Measurements from ENCODE around the gene PAX1.

The PAX1 gene

GRCh38 chr20:21701171-21701876 is 4.1 kb upstream of the PAX1 start:
- in situ Hi-C loops (cut with HindIII; ENCODE audit: low pct_ligation_motif_present, low pct_unique_long_range_greater_than_20kb, low sequenced_read_pairs): no loop called here
- DNase-seq: no peak

DNA sequence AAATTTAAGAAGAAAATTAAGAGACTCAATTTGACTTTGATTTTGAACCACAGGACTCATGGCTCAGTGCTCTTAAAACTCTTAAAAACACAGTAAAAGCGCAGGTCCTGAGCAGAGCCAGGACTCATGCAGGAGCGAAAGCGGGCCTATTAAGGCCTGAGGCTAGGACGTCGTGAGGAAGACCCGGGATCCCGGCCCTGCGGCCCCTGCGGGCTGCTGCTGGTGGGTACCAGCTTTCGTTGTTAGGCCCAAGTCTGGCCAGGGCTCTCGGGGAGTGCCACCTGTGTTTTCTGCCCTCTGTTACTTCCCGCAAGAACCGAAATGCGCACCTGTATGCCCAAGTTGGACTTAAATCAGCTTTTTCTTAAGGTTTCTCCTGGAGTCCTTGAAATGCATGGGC is 3.4 kb upstream of the PAX1 start:
- DNase-seq: no peak
- in situ Hi-C loops (cut with HindIII; ENCODE audit: low pct_ligation_motif_present, low pct_unique_long_range_greater_than_20kb, low sequenced_read_pairs): no loop called here

DNA sequence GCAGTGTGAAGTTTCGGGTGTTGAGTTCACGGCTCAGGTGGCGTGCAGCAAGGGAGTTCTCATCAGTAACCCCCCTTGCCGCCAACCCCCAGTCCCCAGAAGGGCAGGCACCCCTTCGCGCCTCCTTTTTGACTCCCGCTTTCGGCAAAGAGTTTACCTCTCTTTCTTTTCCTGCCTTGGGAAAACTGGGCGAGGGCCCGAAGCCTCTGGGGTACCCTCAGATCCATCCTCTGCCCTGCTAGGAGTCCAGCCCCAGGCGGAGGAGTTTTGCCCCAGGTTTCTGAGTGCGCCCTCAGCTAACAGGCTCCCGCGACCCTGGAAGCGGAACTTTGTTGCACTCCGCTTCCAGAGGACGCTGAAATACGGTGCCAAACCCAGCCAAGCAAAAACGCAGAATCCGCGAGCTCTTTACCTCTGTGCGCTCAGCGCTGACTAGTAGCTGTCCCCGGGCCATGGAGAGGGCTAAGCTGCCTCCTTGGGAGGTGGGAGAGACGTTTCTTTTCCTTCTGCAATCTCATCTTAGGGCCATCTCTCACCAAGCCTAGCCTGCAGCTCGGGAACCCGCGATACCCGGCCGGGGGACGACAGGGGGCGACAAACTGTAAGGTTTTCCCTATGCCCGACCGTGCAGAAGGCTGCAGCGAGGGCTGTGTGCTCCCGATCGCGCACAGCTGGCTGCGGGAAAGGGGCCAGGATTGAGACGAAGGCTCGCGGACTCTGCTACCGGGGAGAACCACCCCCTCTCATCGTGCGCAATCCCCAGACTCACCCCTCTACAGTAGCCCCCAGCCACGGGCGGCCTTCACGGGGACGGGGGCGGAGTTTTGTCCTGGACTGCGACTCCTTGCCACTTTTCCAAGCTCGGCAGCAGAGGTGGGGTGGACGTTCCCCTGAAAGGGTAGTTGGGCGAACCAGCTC is 2.7 kb upstream of the PAX1 start:
- in situ Hi-C loops (cut with HindIII; ENCODE audit: low pct_ligation_motif_present, low pct_unique_long_range_greater_than_20kb, low sequenced_read_pairs): no loop called here

GRCh38 chr20:21703717-21704407 is 1.6 kb upstream of the PAX1 start:
- in situ Hi-C loops (cut with HindIII; ENCODE audit: low pct_ligation_motif_present, low pct_unique_long_range_greater_than_20kb, low sequenced_read_pairs): no loop called here
- DNase-seq: no peak

More for the DNA sequence above, 2.7 kb upstream of the PAX1 start:
- peak; percentile 4 for DNase-seq

DNA sequence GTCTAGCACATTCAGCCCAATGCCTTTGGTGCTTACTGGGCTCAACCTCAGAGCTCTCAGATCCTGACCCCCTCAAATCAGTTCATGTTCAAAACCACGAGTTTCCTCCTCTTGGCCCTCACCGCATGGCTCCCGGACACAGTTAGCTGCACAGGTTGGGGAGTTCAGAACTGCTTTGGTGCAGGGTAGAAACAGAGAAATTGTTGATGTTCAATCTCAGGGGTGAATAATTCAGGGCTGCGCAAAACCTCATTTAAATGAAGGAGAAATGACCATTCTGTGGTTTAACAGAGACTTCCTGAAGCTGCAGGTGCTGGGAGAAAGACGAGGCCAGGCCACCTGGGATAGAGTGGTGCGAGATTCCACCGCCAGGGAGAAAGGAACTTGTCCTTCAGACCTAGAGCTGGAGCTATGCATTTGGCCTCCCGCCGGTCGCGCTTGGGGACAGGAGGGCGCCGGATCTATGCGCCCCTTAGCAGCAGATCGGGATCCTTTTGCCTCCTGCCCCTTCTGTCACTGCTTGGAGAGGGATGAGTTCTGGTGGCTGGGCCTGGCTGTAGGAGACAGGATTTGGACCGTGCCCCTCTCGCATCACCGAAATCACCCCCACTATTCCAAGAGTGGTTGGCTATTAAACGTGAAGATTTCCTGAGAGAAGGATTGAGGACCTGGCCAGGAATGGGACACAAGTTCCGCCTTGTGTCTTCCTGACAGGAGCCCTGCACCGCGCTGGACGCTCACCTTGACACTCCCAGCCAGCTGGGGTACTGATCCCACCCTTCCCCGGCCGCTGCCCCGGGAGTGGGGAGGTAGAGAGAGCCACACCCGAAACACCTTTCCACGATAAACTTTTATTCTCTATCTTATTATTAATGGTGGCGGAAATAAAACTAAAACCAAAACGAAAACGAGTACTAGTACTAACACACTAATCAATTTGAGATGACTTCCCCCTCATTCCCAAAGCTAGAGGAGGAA is 767 bp upstream of the PAX1 start:
- no peak for DNase-seq
- in situ Hi-C loops (cut with HindIII; ENCODE audit: low pct_ligation_motif_present, low pct_unique_long_range_greater_than_20kb, low sequenced_read_pairs): no loop called here

DNA sequence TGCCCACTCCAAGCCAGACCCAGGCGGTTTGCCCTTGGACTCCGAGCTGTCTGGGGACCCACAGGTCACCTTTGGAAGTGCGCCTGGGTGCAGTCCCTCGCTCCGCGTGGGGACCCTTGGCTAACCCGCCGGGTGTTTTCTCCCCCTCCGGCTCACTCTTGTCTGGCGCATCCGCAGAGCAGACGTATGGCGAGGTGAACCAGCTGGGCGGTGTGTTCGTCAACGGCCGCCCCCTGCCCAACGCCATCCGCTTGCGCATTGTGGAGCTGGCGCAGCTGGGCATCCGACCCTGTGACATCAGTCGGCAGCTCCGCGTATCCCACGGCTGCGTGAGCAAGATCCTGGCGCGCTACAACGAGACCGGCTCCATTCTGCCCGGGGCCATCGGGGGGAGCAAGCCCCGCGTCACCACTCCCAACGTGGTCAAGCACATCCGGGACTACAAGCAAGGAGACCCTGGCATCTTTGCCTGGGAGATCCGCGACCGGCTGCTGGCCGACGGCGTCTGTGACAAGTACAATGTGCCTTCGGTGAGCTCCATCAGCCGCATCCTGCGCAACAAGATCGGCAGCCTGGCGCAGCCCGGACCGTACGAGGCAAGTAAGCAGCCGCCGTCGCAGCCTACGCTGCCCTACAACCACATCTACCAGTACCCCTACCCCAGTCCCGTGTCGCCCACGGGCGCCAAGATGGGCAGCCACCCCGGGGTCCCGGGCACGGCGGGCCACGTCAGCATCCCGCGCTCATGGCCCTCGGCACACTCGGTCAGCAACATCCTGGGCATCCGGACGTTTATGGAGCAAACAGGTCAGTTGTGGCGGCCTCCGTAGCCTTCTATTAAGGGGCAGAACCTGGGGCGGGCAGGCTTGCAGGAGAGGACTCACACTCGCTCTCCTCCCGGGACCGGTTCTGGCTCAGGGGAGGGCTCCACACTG is 1.1 kb downstream of the PAX1 start:
- in situ Hi-C loops (cut with HindIII; ENCODE audit: low pct_ligation_motif_present, low pct_unique_long_range_greater_than_20kb, low sequenced_read_pairs): no loop called here
- no peak for DNase-seq

GRCh38 chr20:21707267-21707666 is 1.8 kb downstream of the PAX1 start:
- DNase-seq: no peak
- in situ Hi-C loops (cut with HindIII; ENCODE audit: low pct_ligation_motif_present, low pct_unique_long_range_greater_than_20kb, low sequenced_read_pairs): no loop called here

- no peak for DNase-seq
- in situ Hi-C loops (cut with HindIII; ENCODE audit: low pct_ligation_motif_present, low pct_unique_long_range_greater_than_20kb, low sequenced_read_pairs): no loop called here
Measured at GRCh38 chr20:21707999-21708737, 2.7 kb downstream of the PAX1 start.

DNA sequence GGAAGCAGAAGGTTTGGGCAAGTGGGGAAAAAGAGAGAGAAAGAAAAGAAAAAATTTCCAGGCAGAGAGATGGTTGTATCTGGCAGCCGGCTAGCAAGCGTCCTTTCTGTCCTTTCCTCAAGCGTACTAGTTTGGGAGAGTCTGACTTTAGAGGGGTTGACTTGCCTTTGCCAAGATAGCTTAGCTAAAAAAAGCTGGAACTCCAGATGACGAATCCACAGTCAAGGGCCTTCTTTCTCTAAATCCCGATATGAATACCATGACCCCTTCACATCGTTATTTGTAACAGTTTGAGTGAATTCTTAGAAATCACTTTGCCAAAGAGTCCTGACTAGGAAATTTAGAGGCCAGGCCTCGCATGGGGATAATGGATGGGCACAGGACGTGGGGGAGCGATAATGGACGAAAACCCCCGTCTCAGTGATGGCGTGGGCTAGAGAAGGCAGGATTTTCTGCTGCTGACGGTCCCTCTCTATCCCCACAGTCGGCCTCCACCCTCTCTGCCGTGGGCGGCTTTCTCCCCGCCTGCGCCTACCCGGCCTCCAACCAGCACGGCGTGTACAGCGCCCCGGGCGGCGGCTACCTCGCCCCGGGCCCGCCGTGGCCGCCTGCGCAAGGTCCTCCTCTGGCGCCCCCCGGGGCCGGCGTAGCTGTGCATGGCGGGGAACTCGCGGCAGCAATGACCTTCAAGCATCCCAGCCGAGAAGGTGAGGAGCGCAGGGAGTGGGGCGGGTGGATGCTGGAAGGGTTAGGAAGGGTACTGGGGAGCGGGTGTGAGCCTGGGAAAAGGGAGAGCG is 3.5 kb downstream of the PAX1 start:
- DNase-seq: no peak
- in situ Hi-C loops (cut with HindIII; ENCODE audit: low pct_ligation_motif_present, low pct_unique_long_range_greater_than_20kb, low sequenced_read_pairs): no loop called here

- in situ Hi-C loops (cut with HindIII; ENCODE audit: low pct_ligation_motif_present, low pct_unique_long_range_greater_than_20kb, low sequenced_read_pairs): no loop called here
- no peak for DNase-seq
Measured at GRCh38 chr20:21709535-21709904, 4.1 kb downstream of the PAX1 start.

DNA sequence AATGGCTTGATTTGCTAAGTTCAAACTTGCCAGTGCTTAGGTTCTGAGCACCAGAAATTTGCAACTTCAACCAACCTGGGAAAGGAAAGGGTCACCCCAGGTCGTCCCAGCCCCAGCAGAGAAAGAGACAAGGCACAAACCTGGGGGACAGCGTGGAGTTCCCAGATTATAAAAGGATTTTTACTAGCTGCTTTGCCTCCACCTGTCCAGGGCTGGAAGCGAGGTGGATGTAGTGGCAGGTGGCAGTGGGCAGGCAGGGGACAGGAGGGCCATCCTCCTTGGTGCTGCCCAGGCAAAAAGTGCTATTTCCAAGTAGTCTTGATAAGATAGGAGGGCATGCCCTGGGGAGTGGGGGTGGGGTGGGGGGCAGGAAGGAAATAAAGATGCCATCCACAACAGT is 4.9 kb downstream of the PAX1 start:
- no peak for DNase-seq
- in situ Hi-C loops (cut with HindIII; ENCODE audit: low pct_ligation_motif_present, low pct_unique_long_range_greater_than_20kb, low sequenced_read_pairs): no loop called here

GRCh38 chr20:21710863-21711431 is 5.5 kb downstream of the PAX1 start:
- in situ Hi-C loops (cut with HindIII; ENCODE audit: low pct_ligation_motif_present, low pct_unique_long_range_greater_than_20kb, low sequenced_read_pairs): no loop called here
- no peak for DNase-seq

DNA sequence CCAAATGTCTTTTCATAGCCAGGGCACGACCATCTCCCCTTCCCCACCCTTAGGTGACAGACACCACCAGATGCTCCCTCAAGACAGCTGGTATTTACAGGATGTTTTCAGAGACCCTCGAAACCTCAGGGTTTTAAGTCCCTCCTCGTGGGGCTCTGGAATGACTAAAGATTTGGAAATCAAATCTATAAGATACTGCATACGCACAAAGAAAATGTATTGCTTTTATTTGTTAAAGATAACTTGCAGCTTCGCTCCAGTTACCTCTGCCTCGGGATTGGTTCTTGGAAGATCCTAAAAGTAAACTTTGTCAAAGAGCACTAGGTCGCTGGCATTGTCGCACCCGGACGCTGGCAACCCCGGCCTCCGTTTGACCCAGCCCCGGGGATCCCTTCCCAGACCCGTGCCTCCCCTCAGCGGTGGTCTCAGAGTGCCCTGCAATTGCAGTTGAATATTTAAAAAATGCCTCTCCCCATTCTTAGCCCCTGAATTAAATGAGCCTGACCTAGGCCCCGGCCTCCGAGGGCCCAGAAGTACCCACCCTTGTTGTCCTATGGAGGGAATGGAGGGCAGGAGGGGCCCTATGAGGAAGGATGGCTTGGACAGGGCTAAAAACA is 7.1 kb downstream of the PAX1 start:
- in situ Hi-C loops (cut with HindIII; ENCODE audit: low pct_ligation_motif_present, low pct_unique_long_range_greater_than_20kb, low sequenced_read_pairs): no loop called here
- DNase-seq: no peak

DNA sequence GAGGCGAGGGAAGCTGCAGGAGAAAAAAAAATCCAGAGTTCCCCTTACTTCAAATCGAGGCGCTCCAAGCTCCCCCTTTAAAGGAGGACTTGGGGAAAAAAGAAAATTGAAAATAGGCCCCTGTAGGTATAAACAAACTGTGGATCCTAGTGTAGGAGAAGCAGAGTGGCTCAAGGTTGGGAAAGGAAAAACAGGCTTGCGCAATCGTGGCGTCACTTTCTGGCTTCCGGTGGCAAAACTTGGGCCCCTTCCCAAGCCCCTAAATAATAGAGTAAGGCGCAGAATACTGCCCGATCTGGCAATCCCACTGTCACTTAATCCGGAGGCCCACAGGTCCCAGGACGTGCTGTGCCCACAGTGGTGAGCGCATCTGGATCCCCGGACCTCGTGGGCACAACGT is 8.0 kb downstream of the PAX1 start:
- in situ Hi-C loops (cut with HindIII; ENCODE audit: low pct_ligation_motif_present, low pct_unique_long_range_greater_than_20kb, low sequenced_read_pairs): no loop called here

DNA sequence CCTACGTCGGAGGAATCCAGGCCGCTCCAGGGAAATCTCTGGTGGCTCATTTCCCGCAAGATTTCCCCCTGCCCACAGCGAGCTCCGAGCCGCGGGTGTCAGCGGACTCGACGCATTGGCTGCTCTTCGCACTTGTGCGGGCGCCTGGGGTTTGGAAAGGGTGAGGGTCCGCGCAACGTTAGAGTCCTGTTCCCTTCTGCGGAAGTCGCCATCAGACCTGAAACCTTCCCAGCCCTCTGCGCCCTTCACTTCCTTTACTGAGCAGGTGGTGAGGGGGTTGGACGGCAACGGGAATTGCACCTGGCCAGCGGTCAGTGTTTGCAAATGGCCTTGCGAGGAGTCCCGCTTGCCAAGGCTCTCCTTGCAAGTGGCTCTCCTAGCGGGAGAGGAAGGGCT is 8.4 kb downstream of the PAX1 start:
- DNase-seq: no peak
- in situ Hi-C loops (cut with HindIII; ENCODE audit: low pct_ligation_motif_present, low pct_unique_long_range_greater_than_20kb, low sequenced_read_pairs): no loop called here

More for the DNA sequence above, 8.0 kb downstream of the PAX1 start:
- no peak for DNase-seq

All from ACHN (cell line).